Measurements from ENCODE around the gene PARVG. TPM values are rescaled to one million over a fixed set of nuclear protein-coding genes. Genes with fewer than 3 reads are reported as not detected.

Gene PARVG
- polyA plus RNA-seq, 3 donors, result 1.7 to 2.2 (median 1.9) TPM

- no peak for DNase-seq
Observed at GRCh38 chr22:44153710-44154109, 27.0 kb upstream of the PARVG start.

- DNase-seq, result no peak
Observed at GRCh38 chr22:44154436-44154942, 26.2 kb upstream of the PARVG start.

- DNase-seq, result no peak
Observed at GRCh38 chr22:44155115-44155514, 25.6 kb upstream of the PARVG start.

- no peak for DNase-seq
Observed at GRCh38 chr22:44157916-44158618, 22.7 kb upstream of the PARVG start.

GRCh38 chr22:44158816-44159215 lies 21.9 kb upstream of the PARVG start:
- DNase-seq, result no peak

- no peak for DNase-seq
Observed at GRCh38 chr22:44159221-44159620, 21.5 kb upstream of the PARVG start.

- DNase-seq, result no peak
Observed at GRCh38 chr22:44159811-44160210, 20.9 kb upstream of the PARVG start.

GRCh38 chr22:44160421-44160820 lies 20.3 kb upstream of the PARVG start:
- DNase-seq, result no peak

GRCh38 chr22:44161673-44162072 lies 19.1 kb upstream of the PARVG start:
- no peak for DNase-seq

GRCh38 chr22:44162960-44163359 lies 17.8 kb upstream of the PARVG start:
- DNase-seq, result no peak

GRCh38 chr22:44163536-44163935 lies 17.2 kb upstream of the PARVG start:
- no peak for DNase-seq

GRCh38 chr22:44164031-44164430 lies 16.7 kb upstream of the PARVG start:
- no peak for DNase-seq

- no peak for DNase-seq
Observed at GRCh38 chr22:44165286-44165874, 15.3 kb upstream of the PARVG start.

- no peak for DNase-seq
Observed at GRCh38 chr22:44166498-44167276, 14.0 kb upstream of the PARVG start.

GRCh38 chr22:44167501-44167900 lies 13.2 kb upstream of the PARVG start:
- DNase-seq, result no peak

GRCh38 chr22:44168206-44168605 lies 12.5 kb upstream of the PARVG start:
- no peak for DNase-seq

- no peak for DNase-seq
Observed at GRCh38 chr22:44170470-44170869, 10.3 kb upstream of the PARVG start.

- no peak for DNase-seq
Observed at GRCh38 chr22:44171561-44171960, 9.2 kb upstream of the PARVG start.

- DNase-seq, result no peak
Observed at GRCh38 chr22:44172370-44173108, 8.2 kb upstream of the PARVG start.

- DNase-seq, result no peak
Observed at GRCh38 chr22:44173154-44173553, 7.6 kb upstream of the PARVG start.

GRCh38 chr22:44175676-44176075 lies 5.0 kb upstream of the PARVG start:
- DNase-seq, result no peak
